K562 (cell line): ENCODE data around the gene GPR108. TPM values are rescaled to one million over a fixed set of nuclear protein-coding genes. Genes with fewer than 3 reads are reported as not detected.
A peak's percentile ranks its signal among the peaks of the same experiment; 100 is the strongest.

Experiments
- ATAC-seq: fragments of 200-7000 bp; cut with Tn5 transposase; 3 replicates; pipeline ENCODE4 v1.9.1; 2020; ENCODE audit warnings: moderate library complexity
- BruUV-seq: library from RNA; stranded (reverse); fragments of 400-500 nt; replicated peaks from 2 replicates; lab custom pipeline; 2021; lab: Mats Ljungman, UMichigan
- CTCF ChIA-PET: fragments of 300-600 bp; formaldehyde crosslinking; extraction: SDS; loops from one replicate; lab custom pipeline; 2021; ENCODE audit warnings: low intra/inter-chr PET ratio; lab: Yijun Ruan, JAX
- POLR2A ChIA-PET: fragments of 300-600, 350-650 bp; sonication (Branson Sonifier 250); formaldehyde crosslinking; extraction: SDS; loops from one replicate; lab custom pipeline; 2021; ENCODE audit warnings: antibody characterized with exemption, inconsistent platforms; lab: Yijun Ruan, JAX
- DNase-seq, 4 experiments: peaks; one replicate each; pipeline versions ENCODE4 v3.0.0 to v3.0.0-alpha.2; 2011 to 2018; ENCODE audit warnings: low spot score in 3 of 4, mixed read lengths in 3 of 4; ENCODE audit errors: extremely low read depth in 1 of 4
- FAIRE-seq: peaks from 2 replicates; lab custom pipeline; 2011; peaks lifted over from hg19 to GRCh38; lab: Jason Lieb, UNC
- H2AFZ ChIP-seq: 2 replicates; pipeline ENCODE4 v1.6.0; 2011; ENCODE audit warnings: low read depth, low read length, control low read depth, inconsistent platforms
- H3K27ac ChIP-seq: fragments of 200-600 bp; 3 replicates; pipeline ENCODE4 v1.8.0; 2011; ENCODE audit warnings: low read depth, mild to moderate bottlenecking, control low read depth, inconsistent platforms, low read length, moderate library complexity, mixed read lengths; ENCODE audit errors: extremely low read depth
- H3K27me3 ChIP-seq, 2 experiments: fragments of 300-600 bp in 1 of 2; 2 replicates in 1 of 2; 3 replicates in 1 of 2; pipeline versions ENCODE4 v1.6.0 to v1.8.0; 2011; ENCODE audit warnings: inconsistent platforms in 2 of 2, low read length in 2 of 2, mild to moderate bottlenecking in 1 of 2, mixed read lengths in 1 of 2, moderate library complexity in 1 of 2; ENCODE audit not compliant: control insufficient read depth in 2 of 2, insufficient read depth in 2 of 2
- H3K36me3 ChIP-seq: fragments of 300-600 bp; 3 replicates; pipeline ENCODE4 v1.8.0; 2011; ENCODE audit warnings: mild to moderate bottlenecking, low read length, inconsistent platforms; ENCODE audit not compliant: control insufficient read depth, insufficient read depth
- H3K4me1 ChIP-seq, 2 experiments: fragments of 200-600 bp in 1 of 2; replicated peaks in 1 of 2; 2 replicates in 1 of 2; 3 replicates in 1 of 2; pipeline versions ENCODE4 v1.5.1 to v1.8.0; 2011; ENCODE audit warnings: inconsistent platforms in 2 of 2, low read length in 2 of 2, mild to moderate bottlenecking in 1 of 2, mixed read lengths in 1 of 2, moderate library complexity in 1 of 2; ENCODE audit not compliant: control insufficient read depth in 2 of 2, insufficient read depth in 2 of 2
- H3K4me2 ChIP-seq: 2 replicates; pipeline ENCODE4 v1.6.1; 2011; ENCODE audit warnings: low read length, control low read depth, inconsistent platforms, mixed read lengths; ENCODE audit not compliant: insufficient read depth
- H3K4me3 ChIP-seq: fragments of 200-600 bp; sonication (generic), shearing (Covaris generic); 2 replicates; pipeline ENCODE4 v1.5.1; 2016; ENCODE audit warnings: control low read depth, inconsistent platforms
- H3K79me2 ChIP-seq: fragments of 200-600 bp; 3 replicates; pipeline ENCODE4 v1.8.0; 2011; ENCODE audit warnings: low read length, inconsistent platforms; ENCODE audit not compliant: control insufficient read depth, insufficient read depth
- H3K9ac ChIP-seq, 2 experiments: 2 replicates each; pipeline versions ENCODE4 v1.6.0 to v1.6.1; 2011; ENCODE audit warnings: low read depth in 2 of 2, low read length in 2 of 2, control low read depth in 1 of 2, inconsistent platforms in 1 of 2, mild to moderate bottlenecking in 1 of 2, mixed read lengths in 1 of 2; ENCODE audit not compliant: insufficient read depth in 1 of 2
- H3K9me1 ChIP-seq: one replicate; pipeline ENCODE4 v1.6.0; 2011; ENCODE audit warnings: inconsistent platforms, mild to moderate bottlenecking, low read length, moderate library complexity; ENCODE audit not compliant: control insufficient read depth, insufficient read depth
- H3K9me3 ChIP-seq: replicated peaks from 2 replicates; pipeline ENCODE4 v1.5.1; 2011; ENCODE audit warnings: low read depth, low read length, inconsistent platforms; ENCODE audit not compliant: control insufficient read depth, insufficient read depth
- H4K20me1 ChIP-seq: replicated peaks from 2 replicates; pipeline ENCODE4 v1.6.1; 2011; ENCODE audit warnings: low read length, inconsistent platforms, mixed read lengths; ENCODE audit not compliant: control insufficient read depth, insufficient read depth
- BHLHE40 ChIP-seq: IDR thresholded peaks from 2 replicates; pipeline ENCODE4 v1.6.1; 2011; ENCODE audit warnings: low read length, improper control_type of control experiment
- KDM2B ChIP-seq: fragments of 250-450 bp; sonication (Bioruptor Pico); IDR thresholded peaks from 2 replicates; pipeline ENCODE4 v1.8.0; 2021; ENCODE audit warnings: mild to moderate bottlenecking, moderate library complexity
- RAD51 ChIP-seq: fragments of 450-650 bp; IDR thresholded peaks from 2 replicates; pipeline ENCODE4 v1.7.1; 2016; ENCODE audit warnings: low read depth, mild to moderate bottlenecking, borderline replicate concordance
- SAFB ChIP-seq: fragments of 200-400 bp; formaldehyde crosslinking; IDR thresholded peaks from 2 replicates; pipeline ENCODE4 v1.6.1; 2017; ENCODE audit warnings: low read depth, low read length, borderline replicate concordance
- TAF7 ChIP-seq: fragments of 450-650 bp; IDR thresholded peaks from 2 replicates; pipeline ENCODE4 v1.6.1; 2016; ENCODE audit warnings: missing genetic modification characterization, missing compliant biosample characterization
- ZFP36 ChIP-seq: fragments of 150-350 bp; IDR thresholded peaks from 2 replicates; pipeline ENCODE4 v1.6.1; 2018; ENCODE audit warnings: low read length, low read depth; ENCODE audit not compliant: partially characterized antibody
- ZNF384 ChIP-seq: IDR thresholded peaks from 2 replicates; pipeline ENCODE4 v1.6.1; 2012; ENCODE audit warnings: low read depth, low read length, improper control_type of control experiment
- ZNF431 ChIP-seq: sonication (generic); formaldehyde crosslinking; IDR thresholded peaks from 2 replicates; pipeline ENCODE4 v1.8.0; 2022; ENCODE audit warnings: mild to moderate bottlenecking, missing genetic modification reagents
- WGBS: fragments of 100-300 bp; shearing (Covaris generic); methylation state at CpG from one replicate; pipeline ENCODE4 v1.1.6; 2016; ENCODE audit warnings: low coverage, mixed read lengths; ENCODE audit not compliant: insufficient coverage; ENCODE audit errors: missing lambda C conversion rate; 5-methylcytosine and 5-hydroxymethylcytosine counted together
- in situ Hi-C: fragments of 300-500 bp; cut with MboI; formaldehyde crosslinking; loops from 4 replicates; pipeline ENCODE4 v1.15.0; 2018; ENCODE audit warnings: inconsistent platforms, mixed read lengths
- intact Hi-C: fragments of 100-400 bp; cut with micrococcal nuclease; formaldehyde crosslinking; loops from 2 replicates; pipeline ENCODE4 v1.14.2; 2022
- polyA plus RNA-seq, 8 experiments: library from polyadenylated mRNA; depleted of rRNA in 4 of 8; stranded (reverse) in 5 of 8; unstranded in 3 of 8; fragments of >200 nt; fragmentation: Nextera tagmentation in 2 of 8; fragmentation: Illumina TruSeq in 1 of 8; extraction: Ambion mirVana in 2 of 8; extraction: Trizol in 1 of 8; gene quantifications; 2 replicates each; pipeline versions ENCODE4 v1.2.1 to v1.2.3, GENCODE V29; 2011 to 2014; ENCODE audit warnings: inconsistent platforms in 1 of 8, missing spikeins in 1 of 8
- total RNA-seq, 7 experiments: library from RNA; depleted of rRNA in 6 of 7; stranded (reverse); fragments of >200 nt in 6 of 7; fragmentation: Illumina TruSeq in 2 of 7; extraction: Trizol in 2 of 7; gene quantifications; 2 replicates each; pipeline versions ENCODE4 v1.2.1 to v1.2.3, GENCODE V29; 2011 to 2021; ENCODE audit warnings: low replicate concordance in 1 of 7

GPR108 gene
- total and polyA plus RNA-seq, 9 of the 15 experiments (the other 6 are each of a cell fraction or from before 2014, with no cell fraction given): 2.4 to 33.2 (median 24.4) TPM

DNA sequence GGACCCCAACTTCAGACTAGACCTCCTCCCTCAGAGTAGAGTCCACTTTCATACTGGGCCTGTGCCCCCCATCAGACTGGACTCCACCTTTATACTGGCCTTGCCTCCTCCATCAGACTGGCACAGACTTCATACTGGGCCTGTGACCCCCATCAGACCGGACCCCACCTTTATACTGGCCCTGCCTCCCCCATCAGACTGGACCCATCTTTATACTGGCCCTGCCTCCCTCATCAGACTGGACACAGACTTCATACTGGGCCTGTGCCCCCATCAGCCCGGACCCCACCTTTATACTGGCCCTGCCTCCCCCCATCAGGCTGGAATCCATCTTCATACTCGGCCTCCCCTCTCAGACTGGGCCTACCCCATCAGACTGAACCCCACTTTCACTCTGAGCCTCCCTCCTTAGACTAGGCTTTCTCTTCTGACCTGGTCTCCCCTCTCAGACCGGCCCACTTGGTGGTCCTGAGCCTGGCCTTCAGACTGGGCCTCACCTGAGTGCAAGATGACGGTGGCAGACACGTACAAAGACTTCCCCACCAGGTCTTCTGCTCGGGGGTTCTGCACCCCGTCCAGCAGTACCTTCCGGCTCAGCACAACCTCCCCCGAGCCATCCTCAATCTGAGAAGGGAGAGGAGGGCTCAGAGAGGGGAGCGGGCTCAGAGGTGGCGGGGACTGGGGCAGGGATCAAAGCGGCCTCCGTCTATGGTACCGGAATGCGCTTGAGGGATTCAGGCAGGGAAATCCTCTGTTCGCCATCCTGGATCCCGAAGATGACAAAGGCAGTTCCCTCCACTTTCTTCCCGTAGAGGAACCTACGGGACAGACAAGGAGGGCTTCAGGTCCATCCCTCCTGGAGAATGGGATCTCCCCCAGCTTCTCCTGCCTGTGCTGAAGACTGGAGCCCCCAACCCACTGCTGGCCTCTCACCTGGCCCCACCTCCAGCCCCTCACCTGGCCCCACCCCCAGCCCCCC lies 24.4 kb downstream of the GPR108 start:
- Histone ChIP-seq H2AFZ (no peak overlapping the region), H3K4me2 (no peak overlapping the region), H3K4me1 (peaks cover 7 to 19% of the 10 kb centered on the region in 2 experiments), H3K9ac (no peak overlapping the region), H3K27ac (no peak overlapping the region), H3K36me3 (no peaks in the 10 kb centered on the region), H4K20me1 (0 out of 2 replicates have a peak, but pooled peaks cover 5% of the 10 kb centered on the region), H3K79me2 (no peaks in the 10 kb centered on the region), H3K27me3 (peaks cover 7 to 26% of the 10 kb centered on the region in 2 experiments; a peak in 4 of 5 replicates), H3K9me3 (no peaks in the 10 kb centered on the region), H3K4me3 (no peak overlapping the region), H3K9me1 (no peaks in the 10 kb centered on the region)
- TF ChIP-seq RAD51 (no peak), KDM2B (CRISPR knock-in tag) (no peak), ZFP36 (peak; percentile 73)
- intact Hi-C loops (no loop called here), in situ Hi-C loops (no loop called here)
- ChIA-PET POLR2A (no interaction called here), CTCF (no interaction called here)
- no peak for ATAC-seq
- no TSS peak for BruUV-seq
- no peak for FAIRE-seq
- DNase-seq: no peak
- WGBS: 30% methylated on average over 19 of the region's 20 CpGs

DNA sequence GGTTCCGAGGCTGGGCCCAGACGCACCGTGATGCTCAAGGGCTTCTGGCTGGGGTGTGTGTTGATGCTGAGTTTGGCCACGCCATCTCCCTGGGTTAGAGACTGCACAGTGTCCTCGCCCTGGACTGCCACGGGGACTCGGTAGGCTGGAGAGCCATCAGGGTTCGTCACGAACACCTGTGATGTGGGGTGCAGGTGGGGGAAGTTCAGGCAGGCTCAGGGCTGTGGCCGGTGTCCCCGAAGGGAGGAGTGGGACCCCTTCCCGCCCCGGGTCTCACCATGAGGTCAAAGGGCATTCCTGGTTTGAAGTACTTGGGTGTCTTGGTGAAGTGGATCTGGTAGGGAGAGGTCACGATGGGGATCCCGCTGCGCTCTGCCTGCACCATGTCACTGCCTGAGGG lies 25.1 kb downstream of the GPR108 start:
- no TSS peak for BruUV-seq
- Histone ChIP-seq H4K20me1 (0 out of 2 replicates have a peak, but pooled peaks cover 5% of the 10 kb centered on the region), H3K9me1 (no peaks in the 10 kb centered on the region), H3K9me3 (no peaks in the 10 kb centered on the region), H3K36me3 (no peaks in the 10 kb centered on the region), H3K27me3 (peaks cover 7 to 32% of the 10 kb centered on the region in 2 experiments; a peak in 4 of 5 replicates), H3K4me1 (peaks cover 0 to 18% of the 10 kb centered on the region in 2 experiments; a peak in 3 of 5 replicates), H3K4me3 (no peak overlapping the region), H3K9ac (peak overlapping the region in 1 of 2 experiments; percentile 52; a peak in 2 of 4 replicates), H3K79me2 (no peaks in the 10 kb centered on the region), H3K27ac (no peak overlapping the region), H3K4me2 (no peak overlapping the region), H2AFZ (no peak overlapping the region)
- FAIRE-seq (no peak), DNase-seq (no peak), ATAC-seq (no peak; the same call in 2 of the 3 replicates)
- in situ Hi-C loops (no loop called here), intact Hi-C loops (no loop called here)
- ChIA-PET POLR2A (no interaction called here), CTCF (no interaction called here)
- WGBS: 16% methylated on average over 16 of the region's 16 CpGs
- no peak for TF ChIP-seq ZNF384
- no peak for TF ChIP-seq TAF7 (tag)
- TF ChIP-seq SAFB: peak; percentile 49; the same call in 1 of the 2 replicates
- no peak for TF ChIP-seq BHLHE40
- TF ChIP-seq ZNF431 (CRISPR knock-in tag): no peak
